GM13977 (cell line): Measurements from ENCODE around the gene SLC19A1.

Source experiments
- DNase-seq: peaks from one replicate; pipeline ENCODE4 v3.0.0; 2012; ENCODE audit warnings: low spot score
- CTCF ChIP-seq: IDR thresholded peaks from 2 replicates; pipeline ENCODE4 v1.5.1; 2012; ENCODE audit warnings: mild to moderate bottlenecking, control low read depth; ENCODE audit not compliant: insufficient read depth; ENCODE audit errors: extremely low read depth, missing control alignments
- in situ Hi-C: fragments of 300-500 bp; cut with MboI; formaldehyde crosslinking; loops from one replicate; pipeline ENCODE4 v1.12.0; 2022; ENCODE audit warnings: low sequenced_read_pairs, low pct_unique_long_range_greater_than_20kb, mixed read lengths, inconsistent platforms; ENCODE audit not compliant: unreplicated experiment

SLC19A1 gene

GRCh38 chr21:45580576-45581321 lies 38.5 kb upstream of the SLC19A1 start:
- TF ChIP-seq CTCF, result no peak
- no peak for DNase-seq

GRCh38 chr21:45580181-45580575 lies 37.9 kb upstream of the SLC19A1 start:
- TF ChIP-seq CTCF, result no peak
- no peak for DNase-seq
- in situ Hi-C loops, result no loop called here

More at GRCh38 chr21:45580576-45581321, 38.5 kb upstream of the SLC19A1 start:
- in situ Hi-C loops, result no loop called here

- no peak for DNase-seq
- TF ChIP-seq CTCF, result no peak
- in situ Hi-C loops, result no loop called here
Observed at GRCh38 chr21:45579383-45580180, 37.3 kb upstream of the SLC19A1 start.

GRCh38 chr21:45578811-45579381 lies 36.7 kb upstream of the SLC19A1 start:
- no peak for TF ChIP-seq CTCF
- DNase-seq, result no peak
- in situ Hi-C loops, result no loop called here

GRCh38 chr21:45578176-45578801 lies 36.0 kb upstream of the SLC19A1 start:
- DNase-seq, result no peak
- in situ Hi-C loops, result no loop called here
- no peak for TF ChIP-seq CTCF

- in situ Hi-C loops, result no loop called here
- TF ChIP-seq CTCF, result no peak
- no peak for DNase-seq
Observed at GRCh38 chr21:45577801-45578175, 35.5 kb upstream of the SLC19A1 start.
